Testis (tissue), 3 donors: ENCODE results near the gene HRH1. TPM values are rescaled to one million over a fixed set of nuclear protein-coding genes. Genes with fewer than 3 reads are reported as not detected.

Source experiments
- DNase-seq: peaks from one replicate; pipeline ENCODE4 v3.0.0-alpha.2; 2019
- H3K27ac ChIP-seq, 2 donors: fragments of 200-600 bp; sonication (generic); one replicate each; pipeline ENCODE4 v1.5.1; 2019
- H3K27me3 ChIP-seq: fragments of 200-600 bp; sonication (generic); one replicate; pipeline ENCODE4 v1.5.1; 2019
- H3K36me3 ChIP-seq: fragments of 200-600 bp; sonication (generic); one replicate; pipeline ENCODE4 v1.5.1; 2017; ENCODE audit warnings: low read depth; ENCODE audit errors: missing control alignments
- H3K4me1 ChIP-seq: fragments of 200-600 bp; sonication (generic); one replicate; pipeline ENCODE4 v1.5.1; 2019
- H3K4me3 ChIP-seq, 2 donors: fragments of 200-600 bp; sonication (generic); one replicate each; pipeline ENCODE4 v1.5.1; 2017 to 2019
- H3K9me3 ChIP-seq: fragments of 200-600 bp; sonication (generic); one replicate; pipeline ENCODE4 v1.5.1; 2017
- POLR2A ChIP-seq: fragments of 450-650 bp; IDR thresholded peaks from one replicate; pipeline ENCODE4 v1.6.1; 2017; ENCODE audit warnings: antibody characterized with exemption, mild to moderate bottlenecking, moderate library complexity
- WGBS, 2 donors: methylation state at CpG; one replicate each; pipeline ENCODE4 v1.1.5; 2018; 5-methylcytosine and 5-hydroxymethylcytosine counted together
- intact Hi-C: fragments of 100-400 bp; cut with DNase I; formaldehyde crosslinking; loops from one replicate; pipeline ENCODE4 v1.15.1; 2023; ENCODE audit warnings: low total_unique reads
- polyA plus RNA-seq: library from polyadenylated mRNA; stranded (reverse); fragments of 350-450 nt; fragmentation: Illumina TruSeq; extraction: RNeasy Lipid Tissue Mini Kit (QIAGEN cat#74804); gene quantifications from one replicate; pipeline ENCODE4 v1.2.3, GENCODE V29; 2014; ENCODE audit warnings: low read depth, low replicate concordance; ENCODE audit not compliant: insufficient read depth
- total RNA-seq, 2 donors: library from RNA; depleted of rRNA; stranded (reverse); fragments of >200 nt; gene quantifications; one replicate each; pipeline ENCODE4 v1.2.3, GENCODE V29; 2016
- TF ChIP-seq, protein P1 (sequence below), 3 experiments: fragments of 450-650 bp in 2 of 3; fragments of 200-600 bp in 1 of 3; sonication (generic) in 1 of 3; IDR thresholded peaks; one replicate each; pipeline ENCODE4 v1.5.1; 2016 to 2019; ENCODE audit warnings: antibody characterized with exemption in 3 of 3, mild to moderate bottlenecking in 2 of 3, moderate library complexity in 1 of 3

HRH1 gene
- total and polyA plus RNA-seq, 3 donors from 2014 or later = 1.6 to 3.2 (median 2.5) TPM

DNA sequence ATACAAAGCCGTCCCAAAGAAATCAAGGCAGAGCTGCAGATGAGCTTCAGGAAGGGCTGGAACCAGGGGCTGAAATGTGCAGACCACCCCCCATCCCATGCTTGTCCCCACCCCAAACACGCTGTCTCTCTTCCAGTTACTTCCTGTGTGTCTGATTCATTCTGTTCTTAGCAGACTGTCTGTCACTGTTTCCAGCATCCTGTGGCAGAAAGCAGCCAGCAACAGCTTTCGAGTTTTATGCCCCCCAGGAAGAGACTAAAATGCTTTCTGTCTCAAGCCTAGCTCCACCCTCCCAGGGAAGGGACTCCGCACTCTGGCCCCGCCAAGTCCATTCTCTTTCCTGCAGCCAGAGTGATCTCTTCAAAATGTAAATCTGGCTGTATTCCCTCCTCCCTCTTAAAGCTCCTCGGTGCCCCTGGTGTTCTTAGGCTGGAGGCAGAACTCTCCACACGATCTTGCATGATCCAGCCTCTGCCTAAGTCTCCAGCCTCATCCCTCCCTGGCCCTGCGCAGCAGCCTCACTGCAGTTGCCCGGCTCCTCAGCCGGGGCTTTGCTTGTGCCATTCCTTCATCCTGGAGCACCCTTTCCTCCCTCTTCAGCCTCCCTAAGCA lies 41.5 kb downstream of the HRH1 start:
- Histone ChIP-seq H3K4me3 (no peak overlapping the region), H3K27ac (no peak overlapping the region), H3K4me1 (no peaks in the 10 kb centered on the region), H3K9me3 (no peaks in the 10 kb centered on the region), H3K27me3 (no peaks in the 10 kb centered on the region), H3K36me3 (no peaks in the 10 kb centered on the region)
- intact Hi-C loops = no loop called here
- DNase-seq = no peak
- TF ChIP-seq, protein P1, sequence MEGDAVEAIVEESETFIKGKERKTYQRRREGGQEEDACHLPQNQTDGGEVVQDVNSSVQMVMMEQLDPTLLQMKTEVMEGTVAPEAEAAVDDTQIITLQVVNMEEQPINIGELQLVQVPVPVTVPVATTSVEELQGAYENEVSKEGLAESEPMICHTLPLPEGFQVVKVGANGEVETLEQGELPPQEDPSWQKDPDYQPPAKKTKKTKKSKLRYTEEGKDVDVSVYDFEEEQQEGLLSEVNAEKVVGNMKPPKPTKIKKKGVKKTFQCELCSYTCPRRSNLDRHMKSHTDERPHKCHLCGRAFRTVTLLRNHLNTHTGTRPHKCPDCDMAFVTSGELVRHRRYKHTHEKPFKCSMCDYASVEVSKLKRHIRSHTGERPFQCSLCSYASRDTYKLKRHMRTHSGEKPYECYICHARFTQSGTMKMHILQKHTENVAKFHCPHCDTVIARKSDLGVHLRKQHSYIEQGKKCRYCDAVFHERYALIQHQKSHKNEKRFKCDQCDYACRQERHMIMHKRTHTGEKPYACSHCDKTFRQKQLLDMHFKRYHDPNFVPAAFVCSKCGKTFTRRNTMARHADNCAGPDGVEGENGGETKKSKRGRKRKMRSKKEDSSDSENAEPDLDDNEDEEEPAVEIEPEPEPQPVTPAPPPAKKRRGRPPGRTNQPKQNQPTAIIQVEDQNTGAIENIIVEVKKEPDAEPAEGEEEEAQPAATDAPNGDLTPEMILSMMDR (IDR thresholded peaks at IDR 0.05) = no peak
- no peak for TF ChIP-seq POLR2A
- WGBS, 2 donors = 48 to 60% methylated on average over 10 of the region's 10 CpGs

- 58 to 90% methylated on average over 1 of the region's 1 CpG for WGBS, 2 donors
- TF ChIP-seq, protein P1 (IDR thresholded peaks at IDR 0.05) = no peak
- TF ChIP-seq POLR2A = no peak
- intact Hi-C loops = no loop called here
- Histone ChIP-seq H3K36me3 (no peaks in the 10 kb centered on the region), H3K27ac (no peak overlapping the region), H3K27me3 (no peaks in the 10 kb centered on the region), H3K9me3 (no peaks in the 10 kb centered on the region), H3K4me3 (no peak overlapping the region), H3K4me1 (no peaks in the 10 kb centered on the region)
- no peak for DNase-seq
These were observed 43.2 kb downstream of the HRH1 start for GRCh38 chr3:11197484-11197883.

DNA sequence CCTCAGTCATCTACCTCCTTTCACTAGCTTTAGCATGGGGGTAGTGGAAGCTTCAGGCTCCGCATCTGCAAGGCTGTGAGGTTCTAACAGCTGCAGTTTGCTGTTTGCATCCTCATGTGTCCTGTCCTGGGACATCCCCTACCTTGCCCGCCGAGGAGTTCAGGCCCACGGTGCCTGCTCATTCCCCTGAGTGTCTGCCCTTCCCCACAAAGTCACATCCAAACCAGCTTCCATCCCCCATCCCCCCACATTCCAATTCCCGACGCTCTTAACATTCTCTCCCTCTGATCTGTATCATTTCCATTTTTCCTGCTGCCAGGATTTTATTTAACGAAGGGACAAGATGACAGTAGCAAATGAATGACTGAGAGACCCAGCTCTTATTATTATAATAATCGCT lies 43.8 kb downstream of the HRH1 start:
- TF ChIP-seq, protein P1 (IDR thresholded peaks at IDR 0.05) = no peak
- no peak for TF ChIP-seq POLR2A
- Histone ChIP-seq H3K36me3 (no peaks in the 10 kb centered on the region), H3K4me3 (no peak overlapping the region), H3K9me3 (no peaks in the 10 kb centered on the region), H3K27ac (no peak overlapping the region), H3K4me1 (no peaks in the 10 kb centered on the region), H3K27me3 (no peaks in the 10 kb centered on the region)
- WGBS, 2 donors = 72% methylated on average over 8 of the region's 8 CpGs
- intact Hi-C loops = no loop called here
- no peak for DNase-seq

GRCh38 chr3:11198495-11198894 lies 44.2 kb downstream of the HRH1 start:
- no peak for DNase-seq
- Histone ChIP-seq H3K4me3 (no peak overlapping the region), H3K36me3 (no peaks in the 10 kb centered on the region), H3K4me1 (no peaks in the 10 kb centered on the region), H3K27ac (no peak overlapping the region), H3K27me3 (no peaks in the 10 kb centered on the region), H3K9me3 (no peaks in the 10 kb centered on the region)
- TF ChIP-seq, protein P1 (IDR thresholded peaks at IDR 0.05) = no peak
- TF ChIP-seq POLR2A = no peak
- WGBS, 2 donors = 83 to 90% methylated on average over 4 of the region's 4 CpGs
- intact Hi-C loops = no loop called here
